ENCODE data around the gene NRXN2. TPM values are rescaled to one million over a fixed set of nuclear protein-coding genes. Genes with fewer than 3 reads are reported as not detected.
A peak's percentile ranks its signal among the peaks of the same experiment; 100 is the strongest.

Gene NRXN2
- total RNA-seq, 1 donor from 2014 or later, result 1.9 TPM

DNA sequence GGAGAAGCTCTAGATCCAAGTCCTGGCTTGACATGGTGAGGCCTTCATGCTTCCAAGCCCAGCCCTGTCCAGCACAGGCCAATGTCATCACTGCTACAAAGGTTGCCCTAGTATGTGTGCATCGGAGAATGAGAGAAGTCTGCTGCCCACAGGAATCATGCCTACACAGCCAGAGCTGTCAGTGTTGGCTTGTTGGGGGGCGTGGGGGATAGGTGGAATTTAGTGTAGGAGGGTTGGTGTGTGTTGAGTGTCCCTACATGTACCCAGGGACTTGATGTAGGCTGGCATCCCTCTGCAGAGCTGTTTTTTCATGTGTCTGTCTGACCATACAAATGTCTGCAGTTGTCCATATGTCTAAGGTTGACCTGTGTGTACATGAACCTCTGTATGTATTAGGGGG, 94.4 kb downstream of the NRXN2 start:
- intact Hi-C loops (cut with DNase I), result no loop called here
- no peak for ATAC-seq
- DNase-seq (ENCODE audit: missing footprints), result no peak

- ATAC-seq, result no peak
- intact Hi-C loops (cut with DNase I), result no loop called here
Observed at GRCh38 chr11:64627371-64627770, 95.6 kb downstream of the NRXN2 start.

DNA sequence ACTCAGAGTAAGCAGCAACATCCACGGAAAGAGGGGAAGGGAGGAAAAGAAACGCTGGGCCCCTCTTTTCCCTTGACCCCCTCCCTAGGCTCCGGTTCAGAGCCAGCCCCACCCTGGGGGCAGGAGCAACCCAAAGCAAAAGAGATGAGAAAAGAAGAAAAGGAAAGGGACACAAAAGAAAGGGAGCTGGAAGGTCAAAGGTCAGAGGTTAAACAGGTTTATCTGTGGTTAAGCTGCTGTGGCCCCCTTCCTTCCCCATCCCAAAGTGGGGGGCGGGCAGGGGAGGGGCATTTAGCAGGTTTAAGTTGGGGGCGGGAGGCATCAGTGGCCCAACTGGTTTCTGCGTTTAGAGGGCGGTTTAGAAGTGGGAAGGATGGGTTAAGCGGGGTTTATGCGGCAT, 96.4 kb downstream of the NRXN2 start:
- intact Hi-C loops (cut with DNase I), result no loop called here
- DNase-seq (ENCODE audit: missing footprints), result no peak
- ATAC-seq, result no peak

More at GRCh38 chr11:64627371-64627770, 95.6 kb downstream of the NRXN2 start:
- DNase-seq (ENCODE audit: missing footprints), result no peak

GRCh38 chr11:64624883-64625481, 98.0 kb downstream of the NRXN2 start:
- ATAC-seq (no peak), DNase-seq (ENCODE audit: missing footprints) (no peak)
- intact Hi-C loops (cut with DNase I), result no loop called here

DNA sequence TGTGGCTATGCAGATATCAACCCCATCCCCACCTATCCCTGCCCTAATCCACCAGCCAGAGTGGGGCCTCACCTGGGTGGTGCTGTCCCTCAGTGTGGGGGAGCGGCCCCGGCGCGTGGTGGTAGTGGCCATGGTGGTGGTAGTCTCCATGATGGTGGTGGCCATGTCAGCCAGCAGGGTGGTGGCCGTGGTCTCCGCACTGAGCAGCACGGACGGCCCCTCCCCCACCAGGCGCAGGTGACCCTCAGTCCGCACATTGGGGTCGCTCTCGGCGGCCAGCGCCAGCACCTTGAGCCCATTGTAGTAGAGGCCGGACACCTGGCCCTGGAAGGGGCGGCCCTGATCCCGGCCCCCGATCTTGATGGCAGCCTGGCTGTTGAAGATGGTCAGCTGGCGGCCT, 100.3 kb downstream of the NRXN2 start:
- intact Hi-C loops (cut with DNase I), result no loop called here
- ATAC-seq (no peak), DNase-seq (ENCODE audit: missing footprints) (no peak)

GRCh38 chr11:64621283-64622019, 101.5 kb downstream of the NRXN2 start:
- intact Hi-C loops (cut with DNase I), result no loop called here
- DNase-seq (ENCODE audit: missing footprints) (no peak), ATAC-seq (no peak)

- intact Hi-C loops (cut with DNase I), result no loop called here
- ATAC-seq (no peak), DNase-seq (ENCODE audit: missing footprints) (no peak)
Observed at GRCh38 chr11:64620381-64620971, 102.5 kb downstream of the NRXN2 start.

DNA sequence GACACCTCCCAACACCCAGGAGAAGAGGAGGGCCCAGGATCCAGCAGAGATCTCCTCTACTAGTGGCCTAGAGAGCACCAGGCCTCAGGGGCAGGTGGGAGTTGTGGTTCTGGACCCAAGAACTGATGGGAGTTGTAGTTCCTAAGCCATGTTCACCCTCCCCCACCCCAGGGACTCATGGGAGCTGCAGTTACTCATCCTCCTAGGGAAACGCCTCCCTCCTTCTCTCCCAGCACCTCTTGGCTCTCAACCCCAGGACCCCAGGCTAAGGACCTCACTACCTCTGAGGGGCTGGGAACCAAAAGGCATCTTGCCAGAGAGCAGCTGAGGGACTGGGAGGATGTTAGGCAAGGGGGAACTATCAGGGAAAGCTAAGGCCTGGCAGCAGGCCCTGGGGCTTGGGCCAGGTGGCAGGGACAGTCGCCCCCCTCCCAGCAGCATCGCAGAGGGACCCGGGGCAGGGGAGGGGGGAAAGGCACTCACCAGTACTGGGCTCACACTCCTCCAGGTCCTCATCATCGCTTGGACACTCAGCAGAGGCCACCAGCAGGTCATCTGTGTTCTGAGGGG, 103.1 kb downstream of the NRXN2 start:
- peak; percentile 46 for DNase-seq (ENCODE audit: missing footprints)

GRCh38 chr11:64619196-64619595, 103.8 kb downstream of the NRXN2 start:
- intact Hi-C loops (cut with DNase I), result no loop called here
- ATAC-seq, result no peak
- peak; percentile 30 for DNase-seq (ENCODE audit: missing footprints)

More for the DNA sequence above, 103.1 kb downstream of the NRXN2 start:
- peak; percentile 50 for ATAC-seq
- intact Hi-C loops (cut with DNase I), result no loop called here

- no peak for DNase-seq (ENCODE audit: missing footprints)
- no peak for ATAC-seq
- intact Hi-C loops (cut with DNase I), result no loop called here
Observed at GRCh38 chr11:64616817-64617216, 106.2 kb downstream of the NRXN2 start.

- intact Hi-C loops (cut with DNase I), result no loop called here
- DNase-seq (ENCODE audit: missing footprints), result no peak
Observed at GRCh38 chr11:64614917-64615316, 108.1 kb downstream of the NRXN2 start.

DNA sequence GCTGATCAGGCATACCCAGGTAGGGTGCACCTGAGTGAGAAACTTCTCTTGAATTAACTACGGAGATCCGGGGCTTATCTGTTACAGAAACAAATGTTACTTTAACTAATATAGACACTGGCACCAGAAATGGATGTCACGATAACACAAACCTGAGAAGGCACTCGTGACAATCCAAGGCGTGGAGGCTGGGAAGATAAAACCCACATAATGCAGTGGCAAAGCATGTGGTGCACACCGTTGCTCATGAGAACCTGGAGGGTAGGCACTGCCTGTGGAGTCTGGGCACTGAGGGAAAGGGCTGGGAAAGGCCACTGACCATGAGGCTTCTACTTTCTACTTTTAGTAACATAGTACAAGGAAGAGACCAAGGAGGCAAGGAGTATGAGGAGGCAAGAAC, 109.3 kb downstream of the NRXN2 start:
- no peak for ATAC-seq
- intact Hi-C loops (cut with DNase I), result no loop called here
- DNase-seq (ENCODE audit: missing footprints), result no peak

More at GRCh38 chr11:64614917-64615316, 108.1 kb downstream of the NRXN2 start:
- no peak for ATAC-seq

DNA sequence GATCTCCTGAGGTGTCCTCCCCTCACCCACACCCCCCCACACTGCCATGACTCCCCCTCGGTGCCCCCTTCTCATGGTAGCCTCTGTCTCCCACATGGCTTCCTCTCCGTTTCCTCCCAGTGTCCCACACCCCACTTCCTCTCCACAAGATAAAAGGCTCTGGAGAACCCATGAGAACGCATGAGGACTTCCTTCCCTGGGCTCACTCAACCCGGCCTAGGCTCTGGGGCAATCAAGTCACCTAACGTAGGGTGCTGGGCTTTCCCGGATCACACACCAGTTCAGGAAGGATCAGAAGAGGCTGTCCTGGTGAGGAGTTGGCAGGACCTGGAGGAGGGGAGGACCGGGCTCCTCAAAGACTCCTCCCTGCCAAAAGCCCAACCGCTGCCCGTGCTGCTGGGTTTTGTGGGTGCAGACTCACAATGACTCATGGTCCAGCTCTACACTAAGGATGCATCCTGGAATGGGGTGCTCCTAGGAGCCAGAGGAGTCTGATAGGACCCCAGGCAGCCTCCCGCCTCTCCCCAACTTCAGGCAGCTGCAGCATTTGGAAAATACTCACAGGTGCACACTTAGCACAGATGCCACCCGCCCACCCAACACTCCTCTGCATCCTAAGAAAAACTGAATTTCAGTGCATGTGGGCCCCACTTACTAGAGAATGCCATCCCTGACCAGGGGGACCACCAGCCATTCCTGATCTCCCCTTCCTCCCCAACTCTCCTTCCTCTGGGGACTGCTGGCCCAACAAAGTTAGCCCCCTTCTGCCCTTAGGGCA, 110.9 kb downstream of the NRXN2 start:
- DNase-seq (ENCODE audit: missing footprints) (peak; percentile 48), ATAC-seq (no peak)

GRCh38 chr11:64611176-64611575, 111.8 kb downstream of the NRXN2 start:
- ATAC-seq (no peak), DNase-seq (ENCODE audit: missing footprints) (peak; percentile 9)
- intact Hi-C loops (cut with DNase I), result no loop called here

More for the DNA sequence above, 110.9 kb downstream of the NRXN2 start:
- intact Hi-C loops (cut with DNase I), result no loop called here

- ATAC-seq (no peak), DNase-seq (ENCODE audit: missing footprints) (peak; percentile 23)
- intact Hi-C loops (cut with DNase I), result no loop called here
Observed at GRCh38 chr11:64610596-64610995, 112.4 kb downstream of the NRXN2 start.

DNA sequence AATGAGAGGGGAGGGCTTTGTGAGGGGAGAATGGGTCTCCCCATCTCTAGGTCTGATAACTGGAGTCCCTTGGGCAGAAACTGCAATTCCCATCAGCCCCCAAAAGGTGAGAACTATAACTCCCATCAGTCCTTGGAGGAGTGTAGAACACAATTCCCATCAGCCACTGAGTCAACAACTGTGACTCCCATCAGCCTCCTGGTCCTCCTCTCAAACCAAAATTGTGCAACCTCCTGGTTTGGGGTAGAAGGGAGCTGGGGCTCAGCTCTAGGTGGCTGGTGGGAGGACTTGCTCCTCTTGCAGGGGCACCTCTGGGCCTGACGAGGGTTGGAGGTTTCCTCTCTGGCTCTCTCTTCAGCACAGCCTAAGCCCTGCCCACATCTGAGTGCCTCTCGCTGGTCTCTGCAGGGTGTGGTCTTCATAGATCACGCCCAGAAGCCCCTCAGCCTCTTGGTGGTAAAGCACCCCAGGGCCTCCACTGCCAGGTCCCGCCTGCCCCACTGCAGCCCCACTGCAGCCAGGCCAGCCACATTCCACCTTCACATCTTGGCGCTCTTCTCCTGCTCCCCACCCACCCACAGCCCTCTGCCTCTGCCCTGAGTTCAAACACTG, 113.5 kb downstream of the NRXN2 start:
- peak; percentile 26 for DNase-seq (ENCODE audit: missing footprints)
- intact Hi-C loops (cut with DNase I), result no loop called here
- no peak for ATAC-seq

DNA sequence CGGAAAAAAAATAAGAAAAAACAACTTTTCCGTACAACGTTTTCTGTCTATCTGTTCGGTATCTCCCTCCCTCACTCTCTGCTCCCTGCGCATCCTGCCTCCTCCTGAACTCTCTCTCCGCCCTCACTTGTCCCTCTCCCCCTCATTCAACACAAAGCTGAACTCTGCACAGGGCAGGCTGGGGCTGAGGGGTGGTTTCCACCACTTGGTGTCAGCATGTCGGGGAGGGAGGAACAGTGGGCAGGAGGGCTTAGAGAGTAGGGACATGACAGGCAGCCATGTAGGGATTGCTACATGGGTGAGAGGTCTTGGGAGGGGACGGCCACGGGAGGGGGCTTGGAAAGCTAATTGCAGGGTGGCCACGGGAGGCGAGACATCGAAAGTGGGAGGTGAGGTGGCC, 114.4 kb downstream of the NRXN2 start:
- DNase-seq (ENCODE audit: missing footprints) (peak; percentile 4), ATAC-seq (no peak)
- intact Hi-C loops (cut with DNase I), result no loop called here

- ATAC-seq (peak; percentile 79), DNase-seq (ENCODE audit: missing footprints) (peak; percentile 66)
- intact Hi-C loops (cut with DNase I), result no loop called here
Observed at GRCh38 chr11:64608046-64608445, 115.0 kb downstream of the NRXN2 start.
